ENCODE data around the gene PDE2A.

PDE2A gene

DNA sequence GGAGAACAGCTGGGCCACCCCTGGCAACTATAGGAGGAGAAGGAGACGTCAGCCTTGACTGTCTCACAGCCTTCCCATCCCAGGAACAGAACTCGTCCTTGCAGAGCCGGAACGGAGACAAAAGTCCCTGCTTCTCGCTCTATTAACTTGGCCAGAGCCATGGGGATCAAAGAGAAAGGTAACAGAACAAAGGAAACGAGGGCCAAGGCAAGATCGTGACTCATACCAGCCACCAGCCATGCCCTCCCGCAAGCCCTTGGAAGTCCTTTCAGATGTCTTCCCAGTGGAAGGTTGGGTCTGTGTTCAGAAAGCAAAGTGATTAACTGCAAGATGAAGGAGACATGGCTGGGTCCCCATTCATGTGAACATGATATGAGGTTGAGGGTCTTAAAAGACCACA is 64.7 kb downstream of the PDE2A start:
- Histone ChIP-seq H3K27me3 (replicated peaks) (peaks cover 9% of the 10 kb centered on the region), H3K36me3 (replicated peaks) (no peaks in the 10 kb centered on the region), H3K4me3 (ENCODE audit: low read depth, low read length) (no peak overlapping the region), H3K27ac (no peak overlapping the region)
- no peak for DNase-seq
- TF ChIP-seq, protein P1, sequence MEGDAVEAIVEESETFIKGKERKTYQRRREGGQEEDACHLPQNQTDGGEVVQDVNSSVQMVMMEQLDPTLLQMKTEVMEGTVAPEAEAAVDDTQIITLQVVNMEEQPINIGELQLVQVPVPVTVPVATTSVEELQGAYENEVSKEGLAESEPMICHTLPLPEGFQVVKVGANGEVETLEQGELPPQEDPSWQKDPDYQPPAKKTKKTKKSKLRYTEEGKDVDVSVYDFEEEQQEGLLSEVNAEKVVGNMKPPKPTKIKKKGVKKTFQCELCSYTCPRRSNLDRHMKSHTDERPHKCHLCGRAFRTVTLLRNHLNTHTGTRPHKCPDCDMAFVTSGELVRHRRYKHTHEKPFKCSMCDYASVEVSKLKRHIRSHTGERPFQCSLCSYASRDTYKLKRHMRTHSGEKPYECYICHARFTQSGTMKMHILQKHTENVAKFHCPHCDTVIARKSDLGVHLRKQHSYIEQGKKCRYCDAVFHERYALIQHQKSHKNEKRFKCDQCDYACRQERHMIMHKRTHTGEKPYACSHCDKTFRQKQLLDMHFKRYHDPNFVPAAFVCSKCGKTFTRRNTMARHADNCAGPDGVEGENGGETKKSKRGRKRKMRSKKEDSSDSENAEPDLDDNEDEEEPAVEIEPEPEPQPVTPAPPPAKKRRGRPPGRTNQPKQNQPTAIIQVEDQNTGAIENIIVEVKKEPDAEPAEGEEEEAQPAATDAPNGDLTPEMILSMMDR (IDR thresholded peaks at IDR 0.05; ENCODE audit: low read depth, low read length, missing control alignments): no peak
- in situ Hi-C loops (cut with HindIII; ENCODE audit: low pct_ligation_motif_present, low sequenced_read_pairs): no loop called here

GRCh38 chr11:72609045-72609444 is 65.2 kb downstream of the PDE2A start:
- H3K27me3 ChIP-seq (replicated peaks): peaks cover 6% of the 10 kb centered on the region
- TF ChIP-seq, protein P1 (IDR thresholded peaks at IDR 0.05; ENCODE audit: low read depth, low read length, missing control alignments): peak; percentile 77

GRCh38 chr11:72607496-72607895 is 66.7 kb downstream of the PDE2A start:
- Histone ChIP-seq H3K36me3 (replicated peaks) (no peaks in the 10 kb centered on the region), H3K4me3 (ENCODE audit: low read depth, low read length) (no peak overlapping the region), H3K27ac (no peak overlapping the region), H3K27me3 (replicated peaks) (peaks cover 5% of the 10 kb centered on the region)
- in situ Hi-C loops (cut with HindIII; ENCODE audit: low pct_ligation_motif_present, low sequenced_read_pairs): no loop called here
- DNase-seq: no peak
- TF ChIP-seq, protein P1 (IDR thresholded peaks at IDR 0.05; ENCODE audit: low read depth, low read length, missing control alignments): no peak

More at GRCh38 chr11:72609045-72609444, 65.2 kb downstream of the PDE2A start:
- DNase-seq: no peak
- H3K36me3 ChIP-seq (replicated peaks): no peaks in the 10 kb centered on the region
- no peak overlapping the region for H3K27ac ChIP-seq
- in situ Hi-C loops (cut with HindIII; ENCODE audit: low pct_ligation_motif_present, low sequenced_read_pairs): no loop called here
- H3K4me3 ChIP-seq (ENCODE audit: low read depth, low read length): no peak overlapping the region

DNA sequence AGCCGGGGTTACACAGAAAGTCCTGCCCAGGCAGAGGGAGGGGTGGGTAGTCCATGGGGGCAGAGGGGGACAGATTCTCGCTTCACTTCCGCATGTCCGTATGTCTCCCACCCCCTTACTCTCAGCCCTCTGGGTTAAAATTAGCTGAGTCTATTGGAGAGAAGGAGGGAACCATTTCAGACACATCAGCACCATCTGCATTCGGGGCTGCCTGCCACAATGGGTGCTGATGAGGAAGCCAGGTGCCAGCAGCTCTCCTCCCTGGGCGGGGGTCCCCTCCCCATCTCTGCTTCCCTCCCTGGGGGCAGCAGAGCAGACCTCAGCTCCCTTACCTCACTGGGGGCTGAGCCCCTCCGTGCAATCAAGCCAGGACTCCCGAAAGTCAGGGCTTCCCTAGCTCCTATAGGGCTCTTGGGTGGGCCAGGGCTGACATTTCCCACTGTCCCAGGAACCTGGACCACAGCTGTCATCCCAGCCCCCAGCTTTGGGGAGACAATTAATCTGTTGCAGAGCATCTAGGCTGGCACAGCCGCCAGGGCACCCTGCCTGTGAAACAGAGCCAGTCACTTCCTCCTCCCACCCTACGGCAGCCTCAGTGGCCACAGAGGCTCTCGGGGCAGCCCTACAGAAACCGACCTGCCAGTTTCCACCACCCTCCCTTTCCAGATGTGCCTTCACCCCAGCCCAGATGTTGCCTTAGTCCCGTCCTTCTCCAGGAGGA is 67.3 kb downstream of the PDE2A start:
- no peak overlapping the region for H3K4me3 ChIP-seq (ENCODE audit: low read depth, low read length)

GRCh38 chr11:72605973-72606747 is 68.1 kb downstream of the PDE2A start:
- H3K27ac ChIP-seq: no peak overlapping the region
- in situ Hi-C loops (cut with HindIII; ENCODE audit: low pct_ligation_motif_present, low sequenced_read_pairs): no loop called here
- no peak overlapping the region for H3K4me3 ChIP-seq (ENCODE audit: low read depth, low read length)
- DNase-seq: no peak
- H3K36me3 ChIP-seq (replicated peaks): no peaks in the 10 kb centered on the region
- TF ChIP-seq, protein P1 (IDR thresholded peaks at IDR 0.05; ENCODE audit: low read depth, low read length, missing control alignments): no peak
- H3K27me3 ChIP-seq (replicated peaks): peaks cover 5% of the 10 kb centered on the region

More for the DNA sequence above, 67.3 kb downstream of the PDE2A start:
- TF ChIP-seq, protein P1 (IDR thresholded peaks at IDR 0.05; ENCODE audit: low read depth, low read length, missing control alignments): no peak
- in situ Hi-C loops (cut with HindIII; ENCODE audit: low pct_ligation_motif_present, low sequenced_read_pairs): no loop called here
- H3K27ac ChIP-seq: no peak overlapping the region
- peaks cover 5% of the 10 kb centered on the region for H3K27me3 ChIP-seq (replicated peaks)
- DNase-seq: no peak
- H3K36me3 ChIP-seq (replicated peaks): no peaks in the 10 kb centered on the region

All from brain microvascular endothelial cell (primary cell).